Sigmoid colon (tissue), 4 donors: ENCODE results near the gene CNTN4.

Experiments
- CTCF ChIP-seq, 4 experiments: fragments of 450-650 bp in 3 of 4; fragments of 200-600 bp in 1 of 4; IDR thresholded peaks; one replicate each; pipeline ENCODE4 v1.5.1; 2016 to 2019; ENCODE audit warnings: antibody characterized with exemption in 4 of 4, mild to moderate bottlenecking in 3 of 4, moderate library complexity in 2 of 4
- EP300 ChIP-seq, 4 donors: sonication (generic); formaldehyde crosslinking; IDR thresholded peaks; one replicate each; pipeline ENCODE4 v1.6.1; 2017; ENCODE audit warnings: antibody characterized with exemption in 4 of 4

GRCh38 chr3:2967871-2968270, 869.2 kb downstream of the CNTN4 start:
- no peak for TF ChIP-seq CTCF (IDR thresholded peaks at IDR 0.05)
- no peak for TF ChIP-seq EP300 (IDR thresholded peaks at IDR 0.05)
